MCF 10A (cell line): ENCODE data around the gene ADARB2. TPM values are rescaled to one million over a fixed set of nuclear protein-coding genes. Genes with fewer than 3 reads are reported as not detected.

Experiments
- BruUV-seq: library from RNA; stranded (reverse); fragments of 400-500 nt; replicated peaks from 2 replicates; lab custom pipeline; 2021; lab: Mats Ljungman, UMichigan
- CTCF ChIA-PET: fragments of 300-600 bp; sonication (Branson Sonifier 250); formaldehyde crosslinking; extraction: SDS; loops from one replicate; lab custom pipeline; 2021; ENCODE audit warnings: antibody characterized with exemption, inconsistent platforms; lab: Yijun Ruan, JAX
- POLR2A ChIA-PET: fragments of 300-600, 350-650 bp; sonication (Branson Sonifier 250); formaldehyde crosslinking; extraction: SDS; loops from one replicate; lab custom pipeline; 2020; ENCODE audit warnings: antibody characterized with exemption, inconsistent platforms; lab: Yijun Ruan, JAX
- DNase-seq: peaks from one replicate; pipeline ENCODE4 v3.0.0-alpha.2; 2018; ENCODE audit not compliant: unreplicated experiment
- H3K27ac Mint-ChIP-seq: one replicate; pipeline ENCODE4 v1.8.0; 2022; ENCODE audit warnings: mild to moderate bottlenecking, low read depth, mixed read lengths; ENCODE audit not compliant: unreplicated experiment
- H3K27me3 Mint-ChIP-seq: one replicate; pipeline ENCODE4 v1.8.0; 2022; ENCODE audit warnings: mixed read lengths; ENCODE audit not compliant: insufficient read depth, unreplicated experiment
- H3K36me3 Mint-ChIP-seq: one replicate; pipeline ENCODE4 v1.8.0; 2022; ENCODE audit warnings: mild to moderate bottlenecking, moderate library complexity, mixed read lengths; ENCODE audit not compliant: insufficient read depth, unreplicated experiment
- H3K4me1 Mint-ChIP-seq: one replicate; pipeline ENCODE4 v1.8.0; 2022; ENCODE audit warnings: mixed read lengths; ENCODE audit not compliant: insufficient read depth, unreplicated experiment
- H3K4me3 Mint-ChIP-seq: one replicate; pipeline ENCODE4 v1.8.0; 2022; ENCODE audit warnings: mild to moderate bottlenecking, moderate library complexity, mixed read lengths; ENCODE audit not compliant: unreplicated experiment
- H3K9me3 Mint-ChIP-seq: one replicate; pipeline ENCODE4 v1.8.0; 2022; ENCODE audit warnings: mixed read lengths; ENCODE audit not compliant: unreplicated experiment
- CTCF ChIP-seq: fragments of 200-600 bp; IDR thresholded peaks from one replicate; pipeline ENCODE4 v1.8.0; 2022; ENCODE audit warnings: antibody characterized with exemption, mild to moderate bottlenecking; ENCODE audit not compliant: unreplicated experiment
- intact Hi-C: fragments of 100-400 bp; cut with micrococcal nuclease; formaldehyde crosslinking; loops from 2 replicates; pipeline ENCODE4 v1.14.1; 2022
- total RNA-seq: library from RNA; stranded (reverse); gene quantifications from 2 replicates; pipeline ENCODE4 v1.2.3, GENCODE V29; 2022

The ADARB2 gene
- total RNA-seq, 1 experiment from 2014 or later: 0.96 TPM

GRCh38 chr10:1169186-1169885 is 568.0 kb downstream of the ADARB2 start:
- intact Hi-C loops: no loop called here
- H3K4me1 Mint-ChIP-seq: no peaks in the 10 kb centered on the region
- CTCF ChIA-PET: no interaction called here
- BruUV-seq: no TSS peak
- peaks cover 74% of the 10 kb centered on the region for H3K27me3 Mint-ChIP-seq
- no peak overlapping the region for H3K4me3 Mint-ChIP-seq
- DNase-seq: no peak
- no peaks in the 10 kb centered on the region for H3K36me3 Mint-ChIP-seq
- POLR2A ChIA-PET: no interaction called here
- no peak overlapping the region for H3K27ac Mint-ChIP-seq
- H3K9me3 Mint-ChIP-seq: no peaks in the 10 kb centered on the region
- TF ChIP-seq CTCF: no peak

- no peak overlapping the region for H3K27ac Mint-ChIP-seq
- intact Hi-C loops: no loop called here
- ChIA-PET CTCF (no interaction called here), POLR2A (no interaction called here)
- no peaks in the 10 kb centered on the region for H3K36me3 Mint-ChIP-seq
- peaks cover 75% of the 10 kb centered on the region for H3K27me3 Mint-ChIP-seq
- no peak for TF ChIP-seq CTCF
- H3K9me3 Mint-ChIP-seq: no peaks in the 10 kb centered on the region
- H3K4me3 Mint-ChIP-seq: no peak overlapping the region
- no peak for DNase-seq
- no TSS peak for BruUV-seq
- no peaks in the 10 kb centered on the region for H3K4me1 Mint-ChIP-seq
These were observed 568.6 kb downstream of the ADARB2 start for GRCh38 chr10:1168763-1169162.

GRCh38 chr10:1166828-1167275 is 570.5 kb downstream of the ADARB2 start:
- H3K4me1 Mint-ChIP-seq: no peaks in the 10 kb centered on the region
- no peaks in the 10 kb centered on the region for H3K9me3 Mint-ChIP-seq
- H3K27ac Mint-ChIP-seq: no peak overlapping the region
- peaks cover 60% of the 10 kb centered on the region for H3K27me3 Mint-ChIP-seq
- POLR2A ChIA-PET: no interaction called here
- no peak for DNase-seq
- no peaks in the 10 kb centered on the region for H3K36me3 Mint-ChIP-seq
- H3K4me3 Mint-ChIP-seq: no peak overlapping the region
- BruUV-seq: no TSS peak
- CTCF ChIA-PET: no interaction called here
- intact Hi-C loops: no loop called here
- no peak for TF ChIP-seq CTCF

- intact Hi-C loops: no loop called here
- ChIA-PET POLR2A (no interaction called here), CTCF (no interaction called here)
- H3K9me3 Mint-ChIP-seq: no peaks in the 10 kb centered on the region
- no peak for TF ChIP-seq CTCF
- no peak overlapping the region for H3K27ac Mint-ChIP-seq
- no peak overlapping the region for H3K4me3 Mint-ChIP-seq
- H3K36me3 Mint-ChIP-seq: no peaks in the 10 kb centered on the region
- no peaks in the 10 kb centered on the region for H3K4me1 Mint-ChIP-seq
- no peak for DNase-seq
- H3K27me3 Mint-ChIP-seq: peaks cover 54% of the 10 kb centered on the region
- BruUV-seq: no TSS peak
These were observed 571.1 kb downstream of the ADARB2 start for GRCh38 chr10:1166101-1166827.
